Memory B cell (primary cell): Measurements from ENCODE around the gene RBM15B.
A peak's percentile ranks its signal among the peaks of the same experiment; 100 is the strongest.
"Not testable (repeated sequence)": the region's sequence is repeated elsewhere in the genome, so short reads cannot be mapped to it uniquely, and the experiment has no call there.

Source experiments
- ATAC-seq: fragments of 150-1000 bp; cut with Tn5 transposase; 2 replicates; pipeline ENCODE4 v1.10.0; 2021; ENCODE audit warnings: low read depth, mild to moderate bottlenecking, moderate library complexity
- DNase-seq, 2 donors: peaks; one replicate each; pipeline ENCODE4 v3.0.0; 2022; ENCODE audit warnings: low spot score in 2 of 2
- H3K27ac Mint-ChIP-seq: one replicate; pipeline ENCODE4 v1.8.0; 2022; ENCODE audit warnings: mild to moderate bottlenecking, moderate library complexity, mixed read lengths
- H3K27me3 Mint-ChIP-seq: one replicate; pipeline ENCODE4 v1.8.0; 2022; ENCODE audit warnings: mixed read lengths
- H3K36me3 Mint-ChIP-seq: one replicate; pipeline ENCODE4 v1.8.0; 2022; ENCODE audit warnings: mild to moderate bottlenecking, mixed read lengths
- H3K4me1 Mint-ChIP-seq: one replicate; pipeline ENCODE4 v1.8.0; 2022; ENCODE audit warnings: mixed read lengths
- H3K4me3 Mint-ChIP-seq: one replicate; pipeline ENCODE4 v1.8.0; 2022; ENCODE audit warnings: mild to moderate bottlenecking, moderate library complexity, mixed read lengths
- H3K9me3 Mint-ChIP-seq: one replicate; pipeline ENCODE4 v1.8.0; 2022; ENCODE audit warnings: mixed read lengths

RBM15B gene

DNA sequence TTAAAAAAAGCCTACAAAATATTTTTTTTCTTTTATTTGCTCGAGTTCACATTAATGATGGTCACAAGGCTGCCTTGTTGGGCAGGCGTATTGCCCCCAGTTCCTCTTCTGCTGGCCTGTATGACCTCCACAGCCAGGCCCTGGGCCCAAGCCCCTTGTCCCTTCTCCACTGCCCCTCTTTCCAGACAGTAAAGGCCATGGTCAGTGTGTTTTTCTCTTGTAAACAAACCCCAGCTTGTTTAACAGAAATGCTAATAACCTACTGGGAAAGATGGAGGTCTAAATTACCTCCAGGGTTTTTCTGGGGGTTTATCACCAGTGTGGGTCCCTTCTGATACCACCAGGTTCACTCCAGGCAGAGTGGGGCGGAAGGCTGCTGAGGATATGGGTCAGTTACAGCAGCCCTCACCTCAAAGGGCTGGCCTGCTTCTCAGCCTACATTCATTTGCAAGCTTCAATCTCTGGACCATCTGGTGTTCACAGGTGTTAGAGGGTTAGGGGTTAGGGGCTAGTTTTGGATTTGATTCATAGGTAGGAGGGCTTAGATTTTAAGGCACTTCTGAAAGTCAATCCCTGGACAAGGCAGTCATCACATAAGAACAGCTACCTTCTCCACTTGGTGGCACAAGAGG is 8.0 kb upstream of the RBM15B start:
- Mint-ChIP-seq H3K36me3 (peaks cover 9% of the 10 kb centered on the region), H3K27ac (no peak overlapping the region), H3K4me3 (peak overlapping the region; percentile 37), H3K9me3 (no peaks in the 10 kb centered on the region), H3K27me3 (no peaks in the 10 kb centered on the region), H3K4me1 (peaks cover 22% of the 10 kb centered on the region)
- DNase-seq (no peak), ATAC-seq (no peak)

DNA sequence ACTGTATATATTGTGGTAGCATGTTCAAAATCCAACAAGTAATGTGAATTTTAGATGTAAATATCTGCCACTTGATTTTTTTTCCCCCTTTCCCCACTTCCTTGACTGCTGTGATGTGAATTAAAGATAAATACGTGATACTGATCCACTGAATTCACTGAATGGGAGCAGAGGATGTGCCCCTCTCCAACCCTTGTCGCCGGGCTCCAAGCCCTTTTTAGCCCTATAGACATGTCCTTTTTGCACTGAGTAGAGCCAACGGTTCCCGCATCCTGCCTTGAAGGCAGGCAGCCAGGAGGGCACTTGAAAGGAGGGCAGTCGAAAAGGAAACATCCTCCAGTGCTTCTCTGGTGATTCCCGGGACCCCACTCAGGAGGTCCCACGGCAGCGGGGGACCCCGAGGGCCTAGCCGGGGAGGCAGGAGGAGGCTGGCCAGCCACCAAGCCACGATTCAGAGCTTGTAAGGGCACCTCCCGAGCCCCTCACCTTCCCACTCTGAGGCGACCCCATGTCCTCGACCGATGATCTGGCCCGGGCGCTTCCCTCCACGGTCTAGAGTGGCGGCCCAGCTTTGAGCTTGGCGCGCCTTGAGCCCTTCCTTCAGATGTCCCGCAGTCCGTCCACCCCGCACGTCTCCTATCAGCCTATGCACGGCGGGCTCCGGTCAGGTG is 6.9 kb upstream of the RBM15B start:
- peak in 1 of 2 donors; percentile 9 for DNase-seq
- H3K4me1 Mint-ChIP-seq: peaks cover 22% of the 10 kb centered on the region
- H3K27me3 Mint-ChIP-seq: no peaks in the 10 kb centered on the region
- peaks cover 9% of the 10 kb centered on the region for H3K36me3 Mint-ChIP-seq
- peak overlapping the region; percentile 88 for H3K27ac Mint-ChIP-seq
- H3K4me3 Mint-ChIP-seq: peak overlapping the region; percentile 86
- no peak for ATAC-seq
- H3K9me3 Mint-ChIP-seq: no peaks in the 10 kb centered on the region

DNA sequence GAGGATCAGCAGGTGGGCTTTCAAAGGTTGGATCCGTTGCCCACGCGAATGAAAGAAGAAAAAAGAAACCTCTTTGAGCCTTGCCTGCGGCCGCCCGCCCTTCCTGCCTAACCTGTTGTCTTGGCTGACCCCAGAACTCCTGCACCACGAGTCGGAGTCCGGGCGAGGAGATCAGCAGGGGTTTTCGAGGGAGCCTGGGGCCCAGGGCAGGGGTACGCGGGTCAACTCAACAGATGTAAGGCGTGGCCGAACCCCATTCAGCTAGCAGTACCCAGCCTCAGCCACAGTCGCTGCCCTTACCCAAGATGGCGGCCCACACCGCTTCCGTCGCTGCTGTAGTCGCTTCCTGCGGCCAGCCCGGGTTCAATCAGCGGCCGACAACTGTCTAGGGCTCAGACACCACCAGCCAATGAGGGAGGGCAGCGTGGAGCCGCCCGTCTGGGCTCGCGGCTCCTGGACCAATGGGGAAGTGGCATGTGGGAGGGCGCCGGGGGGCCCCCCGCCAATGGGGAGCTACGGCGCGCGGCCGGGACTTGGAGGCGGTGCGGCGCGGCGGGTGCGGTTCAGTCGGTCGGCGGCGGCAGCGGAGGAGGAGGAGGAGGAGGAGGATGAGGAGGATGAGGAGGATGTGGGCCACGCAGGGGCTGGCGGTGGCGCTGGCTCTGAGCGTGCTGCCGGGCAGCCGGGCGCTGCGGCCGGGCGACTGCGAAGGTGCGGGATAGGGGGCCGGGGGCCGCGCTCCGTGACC is 6.2 kb upstream of the RBM15B start, which contains the start of gene MANF:
Gene MANF (plus strand): TSS at position 566 of the 748 bp plus-strand sequence. CDS start 52 bp downstream, at position 618.
- DNase-seq (peak; percentile 88 to 94), ATAC-seq (peak; percentile 94)
- H3K36me3 Mint-ChIP-seq: peaks cover 11% of the 10 kb centered on the region
- no peaks in the 10 kb centered on the region for H3K27me3 Mint-ChIP-seq
- peak within 1 kb of the TSS; percentile 86 for H3K4me3 Mint-ChIP-seq
- H3K27ac Mint-ChIP-seq: peak within 1 kb of the TSS; percentile 88
- H3K9me3 Mint-ChIP-seq: no peaks in the 10 kb centered on the region
- H3K4me1 Mint-ChIP-seq: peaks cover 25% of the 10 kb centered on the region

DNA sequence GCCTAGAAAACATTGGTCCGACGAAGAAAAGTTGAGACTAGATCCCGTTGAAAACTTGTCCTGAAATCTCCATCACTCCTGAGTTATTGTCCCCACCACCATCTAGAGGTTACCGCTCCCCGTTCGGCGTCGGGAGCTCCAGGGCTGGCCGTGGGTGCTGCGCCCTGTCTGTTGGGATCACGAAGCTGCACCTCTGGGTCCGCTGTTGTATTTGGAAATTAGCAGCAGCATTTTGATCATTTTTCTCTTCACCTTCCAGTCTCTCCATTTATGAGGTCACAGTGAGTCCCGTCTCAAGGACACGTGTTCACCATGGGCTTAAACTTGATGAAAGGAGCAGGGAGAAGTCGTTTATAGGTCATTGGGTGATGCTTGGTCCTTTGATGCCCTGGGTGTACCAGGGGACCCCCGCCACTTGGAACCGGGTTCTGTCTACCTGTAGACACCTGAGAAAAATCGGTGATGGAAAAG is 5.4 kb upstream of the RBM15B start:
- DNase-seq (no peak), ATAC-seq (no peak)
- Mint-ChIP-seq H3K27me3 (no peaks in the 10 kb centered on the region), H3K36me3 (peaks cover 11% of the 10 kb centered on the region), H3K4me1 (peaks cover 27% of the 10 kb centered on the region), H3K9me3 (no peaks in the 10 kb centered on the region), H3K4me3 (peak overlapping the region; percentile 86), H3K27ac (peak overlapping the region; percentile 88)

DNA sequence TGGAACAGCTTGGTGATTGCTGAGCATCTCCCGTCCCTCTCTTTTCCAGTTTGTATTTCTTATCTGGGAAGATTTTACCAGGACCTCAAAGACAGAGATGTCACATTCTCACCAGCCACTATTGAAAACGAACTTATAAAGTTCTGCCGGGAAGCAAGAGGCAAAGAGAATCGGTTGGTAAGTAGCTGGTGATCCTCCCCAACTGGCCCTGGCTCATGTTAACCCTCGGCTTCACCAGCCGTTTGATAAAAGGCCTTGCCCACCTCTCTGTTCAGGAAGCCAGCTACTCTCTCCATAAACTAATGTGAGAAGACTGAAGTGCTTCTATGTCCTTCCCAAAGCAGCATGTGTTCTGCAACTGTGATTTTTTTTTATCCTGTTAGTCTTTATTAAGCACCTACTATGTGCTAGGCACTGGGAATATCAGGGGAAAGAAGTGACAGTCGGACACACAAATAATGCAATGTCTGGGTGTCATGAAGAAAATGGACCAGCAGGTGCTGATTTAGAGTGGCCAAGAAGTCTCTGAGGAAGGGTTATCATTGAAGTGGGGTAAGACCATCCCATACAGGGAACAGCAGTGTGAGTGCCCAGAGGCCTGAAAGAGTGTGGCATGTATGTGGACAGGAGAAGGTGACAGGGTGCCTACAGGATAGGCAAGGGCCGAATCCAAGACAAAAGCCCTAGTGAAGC is 4.8 kb upstream of the RBM15B start:
- Mint-ChIP-seq H3K27me3 (no peaks in the 10 kb centered on the region), H3K27ac (peak overlapping the region; percentile 88), H3K4me3 (peak overlapping the region; percentile 86), H3K36me3 (peaks cover 11% of the 10 kb centered on the region), H3K4me1 (peaks cover 29% of the 10 kb centered on the region), H3K9me3 (no peaks in the 10 kb centered on the region)
- ATAC-seq (no peak), DNase-seq (no peak)

DNA sequence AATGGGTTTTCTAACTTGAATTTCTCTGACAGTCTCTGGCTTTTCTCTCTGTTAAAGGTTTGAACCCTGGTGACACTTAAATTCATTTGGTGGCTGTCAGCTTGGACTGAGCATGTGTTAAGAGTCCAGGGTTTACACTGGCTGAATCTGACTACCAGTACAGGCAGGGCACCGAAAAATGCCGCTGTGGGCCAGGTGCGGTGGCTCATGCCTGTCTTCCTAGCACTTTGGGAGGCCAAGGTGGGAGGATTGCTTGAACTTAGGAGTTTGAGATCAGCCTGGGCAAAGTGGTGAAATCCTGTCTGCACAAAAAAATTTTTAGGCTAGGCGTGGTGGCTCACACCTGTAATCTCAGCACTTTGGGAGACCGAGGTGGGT is 4.2 kb upstream of the RBM15B start:
- H3K36me3 Mint-ChIP-seq: peaks cover 11% of the 10 kb centered on the region
- H3K27ac Mint-ChIP-seq: peak overlapping the region; percentile 88
- no peak for ATAC-seq

DNA sequence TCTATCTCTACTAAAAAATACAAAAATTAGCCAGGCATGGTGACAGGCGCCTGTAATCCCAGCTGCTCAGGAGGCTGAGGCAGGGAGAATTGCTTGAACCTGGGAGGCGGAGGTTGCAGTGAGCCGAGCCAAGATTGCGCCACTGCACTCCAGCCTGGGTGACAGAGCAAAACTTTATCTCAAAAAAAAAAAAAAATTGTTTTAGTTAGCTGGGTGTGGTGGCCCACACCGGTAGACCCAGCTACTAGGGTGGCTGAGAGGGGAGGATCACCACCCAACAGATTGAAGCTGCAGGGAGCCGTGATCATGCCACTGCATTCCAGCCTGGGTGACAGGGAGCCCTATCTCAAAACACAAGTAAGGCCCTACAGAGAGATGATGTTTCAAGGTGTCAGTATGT is 3.8 kb upstream of the RBM15B start:
- H3K9me3 Mint-ChIP-seq, H3K4me3 Mint-ChIP-seq, DNase-seq, H3K27me3 Mint-ChIP-seq, ATAC-seq, H3K27ac Mint-ChIP-seq: not testable (repeated sequence)
- peaks cover 11% of the 10 kb centered on the region for H3K36me3 Mint-ChIP-seq
- peaks cover 29% of the 10 kb centered on the region for H3K4me1 Mint-ChIP-seq

More for the DNA sequence above, 4.2 kb upstream of the RBM15B start:
- Mint-ChIP-seq H3K4me3 (no peak overlapping the region), H3K4me1 (peaks cover 29% of the 10 kb centered on the region), H3K27me3 (no peaks in the 10 kb centered on the region), H3K9me3 (no peaks in the 10 kb centered on the region)
- DNase-seq: no peak

DNA sequence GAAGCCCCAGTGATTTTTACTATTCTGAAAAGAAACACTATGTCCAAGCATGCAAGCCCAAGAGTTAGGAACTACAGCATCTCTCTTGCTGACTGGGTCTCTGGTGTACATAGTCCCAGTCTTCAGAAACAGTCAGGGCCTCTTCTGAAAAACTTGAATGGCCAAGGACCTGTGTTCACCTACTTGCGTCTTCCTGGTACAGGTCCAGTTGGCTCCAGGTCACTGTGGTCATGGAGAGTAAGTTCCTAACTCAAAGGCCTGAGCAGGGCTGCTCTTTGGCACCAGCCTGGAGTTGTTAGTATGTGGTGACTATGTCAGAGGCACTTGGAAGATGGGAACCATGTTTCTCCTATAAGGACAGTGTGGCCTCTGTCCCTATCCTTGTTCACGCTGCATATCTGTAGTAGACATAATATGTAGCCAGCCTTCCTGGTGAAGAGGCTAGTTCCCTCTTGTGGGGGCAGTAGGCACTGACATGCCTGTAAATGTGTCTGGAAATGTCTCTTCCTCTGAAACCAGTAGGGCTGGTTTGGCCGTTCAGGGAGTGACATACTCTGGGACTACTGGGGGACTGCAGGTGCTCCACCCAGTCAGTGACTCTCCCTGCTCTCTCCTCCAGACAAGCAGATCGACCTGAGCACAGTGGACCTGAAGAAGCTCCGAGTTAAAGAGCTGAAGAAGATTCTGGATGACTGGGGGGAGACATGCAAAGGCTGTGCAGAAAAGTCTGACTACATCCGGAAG is 2.6 kb upstream of the RBM15B start:
- ATAC-seq (no peak), DNase-seq (no peak)
- H3K27me3 Mint-ChIP-seq: no peaks in the 10 kb centered on the region
- no peaks in the 10 kb centered on the region for H3K9me3 Mint-ChIP-seq
- H3K36me3 Mint-ChIP-seq: peaks cover 12% of the 10 kb centered on the region
- no peak overlapping the region for H3K4me3 Mint-ChIP-seq
- peaks cover 34% of the 10 kb centered on the region for H3K4me1 Mint-ChIP-seq
- H3K27ac Mint-ChIP-seq: no peak overlapping the region

DNA sequence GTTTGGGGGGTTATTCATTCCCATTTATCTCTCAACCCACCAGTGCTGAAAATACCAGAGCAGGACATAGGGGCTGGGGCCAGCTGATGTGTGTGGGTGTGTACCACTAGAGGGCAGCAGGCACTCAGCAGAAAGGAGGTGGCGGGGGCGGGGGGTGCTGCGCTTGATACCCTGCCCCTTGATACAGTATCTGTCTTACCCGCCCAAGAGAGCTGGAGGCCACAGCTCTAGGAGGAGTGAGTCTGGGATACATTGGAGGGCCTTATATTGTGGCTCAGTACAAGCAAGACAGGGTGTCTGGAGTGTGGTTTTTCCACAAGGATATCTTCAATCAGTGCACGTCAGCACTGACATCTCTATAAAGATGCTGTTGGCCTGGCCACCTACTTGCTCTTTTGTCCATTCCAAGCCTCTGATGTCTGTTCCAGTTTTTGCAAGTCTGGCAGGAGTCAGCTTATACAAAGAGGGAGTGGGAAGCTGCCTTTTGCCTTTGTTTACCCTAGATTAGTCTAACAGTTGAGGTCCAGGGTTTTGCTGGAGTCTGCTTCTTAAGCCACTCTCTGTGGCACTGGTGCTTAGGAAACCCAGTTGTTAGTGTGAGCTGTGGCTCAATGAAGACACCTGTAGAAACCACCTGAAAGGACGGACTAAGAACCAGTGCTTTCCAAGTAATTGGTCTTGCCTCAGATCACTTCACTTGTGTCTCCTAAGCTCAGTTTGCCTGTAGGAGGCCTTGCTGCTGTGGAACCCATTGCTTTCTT is 1.5 kb upstream of the RBM15B start:
- ATAC-seq (no peak), DNase-seq (peak in 1 of 2 donors; percentile 31)
- Mint-ChIP-seq H3K4me3 (no peak overlapping the region), H3K4me1 (peaks cover 33% of the 10 kb centered on the region), H3K9me3 (no peaks in the 10 kb centered on the region), H3K27ac (no peak overlapping the region), H3K27me3 (no peaks in the 10 kb centered on the region), H3K36me3 (peaks cover 14% of the 10 kb centered on the region)

DNA sequence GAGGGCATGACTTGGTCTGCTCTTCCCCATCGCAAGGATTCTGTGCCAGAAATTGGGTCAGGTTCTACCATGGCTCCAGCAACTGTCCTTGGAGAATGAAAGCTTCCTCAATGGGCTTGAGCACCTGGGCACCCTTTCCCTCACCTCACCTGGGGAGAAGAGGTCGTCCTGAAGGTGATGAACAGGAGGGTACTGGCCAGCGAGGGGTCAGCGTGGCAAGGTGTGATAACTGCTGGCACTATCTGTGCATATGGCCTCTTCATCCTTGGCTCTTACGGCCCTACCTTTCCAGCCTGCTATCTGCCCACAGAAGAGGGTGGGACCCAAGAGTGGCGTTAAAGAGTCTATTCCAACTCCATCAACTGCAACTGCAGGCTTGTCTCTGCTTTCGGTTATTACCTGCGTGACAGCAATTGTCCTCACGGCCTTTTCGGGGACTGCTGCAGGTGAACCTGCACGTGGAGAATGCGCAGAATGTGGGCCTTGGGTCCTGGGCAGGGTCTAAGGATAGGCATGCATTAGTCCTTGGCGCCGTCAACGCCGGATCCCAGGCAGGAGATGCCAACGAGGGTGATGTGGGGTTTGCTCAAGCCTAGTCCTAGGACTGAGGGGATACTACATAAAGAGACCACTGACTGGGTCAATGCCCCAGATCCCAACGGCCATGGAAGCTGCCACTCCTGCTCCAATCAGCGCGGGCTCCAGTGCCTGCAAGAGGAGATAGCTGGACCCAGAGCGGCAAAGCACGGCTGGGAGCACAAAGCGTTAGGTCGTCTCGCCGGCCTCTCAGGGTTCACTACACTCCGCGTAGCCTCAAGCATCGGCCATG is 625 bp upstream of the RBM15B start:
- H3K4me3 Mint-ChIP-seq: peak overlapping the region; percentile 68
- H3K36me3 Mint-ChIP-seq: peaks cover 19% of the 10 kb centered on the region
- ATAC-seq: no peak
- DNase-seq: no peak
- peaks cover 38% of the 10 kb centered on the region for H3K4me1 Mint-ChIP-seq
- no peaks in the 10 kb centered on the region for H3K9me3 Mint-ChIP-seq
- no peaks in the 10 kb centered on the region for H3K27me3 Mint-ChIP-seq
- H3K27ac Mint-ChIP-seq: peak overlapping the region; percentile 77

DNA sequence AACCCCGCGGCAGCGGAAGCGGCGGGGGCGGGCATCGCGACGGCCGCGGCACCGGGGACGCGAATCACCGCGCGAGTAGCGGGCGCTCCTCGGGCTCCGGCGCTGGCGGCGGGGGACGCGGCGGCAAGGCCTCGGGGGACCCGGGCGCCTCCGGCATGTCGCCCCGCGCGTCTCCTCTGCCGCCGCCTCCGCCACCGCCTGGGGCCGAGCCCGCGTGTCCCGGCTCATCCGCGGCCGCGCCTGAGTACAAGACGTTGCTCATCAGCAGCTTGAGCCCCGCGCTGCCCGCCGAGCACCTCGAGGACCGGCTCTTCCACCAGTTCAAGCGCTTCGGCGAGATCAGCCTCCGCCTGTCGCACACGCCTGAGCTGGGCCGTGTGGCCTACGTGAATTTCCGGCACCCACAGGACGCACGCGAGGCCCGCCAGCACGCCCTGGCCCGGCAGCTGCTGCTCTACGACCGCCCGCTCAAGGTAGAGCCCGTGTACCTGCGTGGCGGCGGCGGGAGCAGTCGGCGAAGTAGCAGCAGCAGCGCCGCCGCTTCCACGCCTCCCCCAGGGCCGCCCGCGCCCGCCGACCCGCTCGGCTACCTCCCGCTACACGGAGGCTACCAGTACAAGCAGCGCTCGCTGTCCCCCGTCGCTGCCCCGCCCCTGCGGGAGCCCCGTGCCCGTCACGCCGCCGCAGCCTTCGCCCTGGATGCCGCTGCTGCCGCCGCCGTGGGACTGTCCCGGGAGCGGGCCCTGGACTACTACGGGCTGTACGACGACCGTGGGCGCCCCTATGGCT is 675 bp downstream of the RBM15B start:
- Mint-ChIP-seq H3K9me3 (no peaks in the 10 kb centered on the region), H3K36me3 (peaks cover 16% of the 10 kb centered on the region), H3K4me1 (peaks cover 30% of the 10 kb centered on the region), H3K4me3 (peak overlapping the region; percentile 83), H3K27me3 (no peaks in the 10 kb centered on the region), H3K27ac (peak overlapping the region; percentile 60)
- DNase-seq (peak; percentile 24 to 45), ATAC-seq (peak; percentile 17)
